MM.1S (cell line): ENCODE results near the gene ZBTB17.

Experiments used
- CTCF ChIP-seq: fragments of 300-600 bp; sonication (generic); IDR thresholded peaks from 2 replicates; pipeline ENCODE4 v1.5.1; 2016; ENCODE audit warnings: antibody characterized with exemption, low read length, mixed read lengths
- EZH2 ChIP-seq: fragments of 300-600 bp; sonication (generic); optimal IDR thresholded peaks from 2 replicates; pipeline ENCODE3; 2017; ENCODE audit warnings: low read depth, mild to moderate bottlenecking, antibody characterized with exemption, low read length, mixed read lengths

- no peak for TF ChIP-seq CTCF
- TF ChIP-seq EZH2: no peak
These were observed 80.7 kb downstream of the ZBTB17 start for GRCh38 chr1:15895233-15895632.
